HL-60/S4 (cell line): ENCODE data around the gene NECAP2.

ENCODE experiments used
- in situ Hi-C: fragments of 300-500 bp; cut with MboI; formaldehyde crosslinking; loops from 2 replicates; pipeline ENCODE4 v1.14.3; 2022; ENCODE audit warnings: low sequenced_read_pairs

The NECAP2 gene

GRCh38 chr1:16440470-16441281, at the start of gene NECAP2:
Gene NECAP2, plus strand, starts transcription at chr1:16440724. Its CDS starts 38 bp downstream, at chr1:16440762.
- in situ Hi-C loops: no loop called here

GRCh38 chr1:16391411-16391810, 49.1 kb upstream of the NECAP2 start:
- in situ Hi-C loops: loop anchor here (10.0 kb wide), 1 partner anchor 63 kb away; no protein-coding TSS in a partner anchor

- in situ Hi-C loops: loop anchor here (10.0 kb wide), 1 partner anchor 62 kb away; no protein-coding TSS in a partner anchor
These were observed 47.6 kb upstream of the NECAP2 start for GRCh38 chr1:16392740-16393569.

- in situ Hi-C loops: loop anchor here (10.0 kb wide), 1 partner anchor 61 kb away; no protein-coding TSS in a partner anchor
These were observed 46.7 kb upstream of the NECAP2 start for GRCh38 chr1:16393570-16394521.

- in situ Hi-C loops: loop anchor here (10.0 kb wide), 1 partner anchor 60 kb away; no protein-coding TSS in a partner anchor
These were observed 45.5 kb upstream of the NECAP2 start for GRCh38 chr1:16394977-16395376.

- in situ Hi-C loops: loop anchor here (10.0 kb wide), 1 partner anchor 58 kb away; no protein-coding TSS in a partner anchor
These were observed 43.9 kb upstream of the NECAP2 start for GRCh38 chr1:16396591-16396990.

- in situ Hi-C loops: loop anchor here (10.0 kb wide), 1 partner anchor 58 kb away; no protein-coding TSS in a partner anchor
These were observed 43.4 kb upstream of the NECAP2 start for GRCh38 chr1:16397120-16397519.

GRCh38 chr1:16398371-16398953, 42.1 kb upstream of the NECAP2 start:
- in situ Hi-C loops: loop anchor here (10.0 kb wide), 1 partner anchor 56 kb away; no protein-coding TSS in a partner anchor

- in situ Hi-C loops: no loop called here
These were observed 37.8 kb upstream of the NECAP2 start for GRCh38 chr1:16402742-16403141.

- in situ Hi-C loops: no loop called here
These were observed 35.1 kb upstream of the NECAP2 start for GRCh38 chr1:16405441-16405840.

- in situ Hi-C loops: no loop called here
These were observed 33.7 kb upstream of the NECAP2 start for GRCh38 chr1:16406868-16407267.

- in situ Hi-C loops: no loop called here
These were observed 30.9 kb upstream of the NECAP2 start for GRCh38 chr1:16409536-16410152.

GRCh38 chr1:16410803-16411202, 29.7 kb upstream of the NECAP2 start:
- in situ Hi-C loops: no loop called here

GRCh38 chr1:16413191-16413590, 27.3 kb upstream of the NECAP2 start:
- in situ Hi-C loops: no loop called here

- in situ Hi-C loops: no loop called here
These were observed 21.6 kb upstream of the NECAP2 start for GRCh38 chr1:16418823-16419425.

- in situ Hi-C loops: no loop called here
These were observed 20.0 kb upstream of the NECAP2 start for GRCh38 chr1:16420424-16421118.

GRCh38 chr1:16421201-16421600, 19.3 kb upstream of the NECAP2 start:
- in situ Hi-C loops: no loop called here

GRCh38 chr1:16422041-16422440, 18.5 kb upstream of the NECAP2 start:
- in situ Hi-C loops: no loop called here
